Upper lobe of left lung (tissue), 4 donors: ENCODE data around the gene GMPPA.

Source experiments
- POLR2AphosphoS5 ChIP-seq, 2 donors: sonication (generic); formaldehyde crosslinking; IDR thresholded peaks; one replicate each; pipeline ENCODE4 v1.5.1; 2017; ENCODE audit warnings: antibody characterized with exemption in 2 of 2
- TF ChIP-seq, protein P1 (sequence below), 6 experiments: fragments of 450-650 bp in 4 of 6; fragments of 200-600 bp in 2 of 6; sonication (generic) in 2 of 6; IDR thresholded peaks; one replicate each; pipeline ENCODE4 v1.5.1; 2016 to 2019; ENCODE audit warnings: antibody characterized with exemption in 6 of 6

DNA sequence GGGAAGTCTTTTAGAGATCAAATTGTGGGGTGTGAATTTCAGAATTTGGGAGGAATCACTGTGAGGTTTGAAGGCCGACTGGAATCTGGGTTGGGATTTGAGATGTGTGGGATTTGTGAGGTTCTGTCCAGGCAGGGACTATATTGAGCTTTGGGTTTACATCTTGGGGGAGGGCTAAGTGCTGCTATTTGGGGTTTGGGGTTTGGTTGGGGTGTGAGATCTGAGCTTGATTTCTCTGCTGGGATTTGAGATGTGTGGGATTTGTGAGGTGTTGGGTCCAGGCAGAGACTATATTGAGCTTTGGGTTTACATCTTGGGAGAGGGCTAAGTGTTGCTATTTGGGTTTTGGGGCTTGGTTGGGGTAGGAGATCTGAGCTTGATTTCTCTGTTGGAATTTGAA, 864 bp downstream of the GMPPA start:
- no peak for TF ChIP-seq POLR2AphosphoS5 (IDR thresholded peaks at IDR 0.05)
- TF ChIP-seq, protein P1, sequence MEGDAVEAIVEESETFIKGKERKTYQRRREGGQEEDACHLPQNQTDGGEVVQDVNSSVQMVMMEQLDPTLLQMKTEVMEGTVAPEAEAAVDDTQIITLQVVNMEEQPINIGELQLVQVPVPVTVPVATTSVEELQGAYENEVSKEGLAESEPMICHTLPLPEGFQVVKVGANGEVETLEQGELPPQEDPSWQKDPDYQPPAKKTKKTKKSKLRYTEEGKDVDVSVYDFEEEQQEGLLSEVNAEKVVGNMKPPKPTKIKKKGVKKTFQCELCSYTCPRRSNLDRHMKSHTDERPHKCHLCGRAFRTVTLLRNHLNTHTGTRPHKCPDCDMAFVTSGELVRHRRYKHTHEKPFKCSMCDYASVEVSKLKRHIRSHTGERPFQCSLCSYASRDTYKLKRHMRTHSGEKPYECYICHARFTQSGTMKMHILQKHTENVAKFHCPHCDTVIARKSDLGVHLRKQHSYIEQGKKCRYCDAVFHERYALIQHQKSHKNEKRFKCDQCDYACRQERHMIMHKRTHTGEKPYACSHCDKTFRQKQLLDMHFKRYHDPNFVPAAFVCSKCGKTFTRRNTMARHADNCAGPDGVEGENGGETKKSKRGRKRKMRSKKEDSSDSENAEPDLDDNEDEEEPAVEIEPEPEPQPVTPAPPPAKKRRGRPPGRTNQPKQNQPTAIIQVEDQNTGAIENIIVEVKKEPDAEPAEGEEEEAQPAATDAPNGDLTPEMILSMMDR (IDR thresholded peaks at IDR 0.05): no peak
